Fibroblast of mammary gland (primary cell): Measurements from ENCODE around the gene ACSS1.

Experiments
- DNase-seq: peaks from one replicate; pipeline ENCODE4 v3.0.0-alpha.2; 2010; ENCODE audit warnings: low read depth
- H3K4me3 ChIP-seq: 2 replicates; pipeline ENCODE4 v1.5.1; 2011; ENCODE audit warnings: low read depth, mild to moderate bottlenecking, low read length, moderate library complexity; ENCODE audit not compliant: control insufficient read depth
- TF ChIP-seq, protein P1 (sequence below): conservative IDR thresholded peaks from 2 replicates; pipeline ENCODE4 v1.5.1; 2011; ENCODE audit warnings: low read depth, low read length, inconsistent platforms; ENCODE audit not compliant: control insufficient read depth, insufficient read depth

Gene ACSS1

DNA sequence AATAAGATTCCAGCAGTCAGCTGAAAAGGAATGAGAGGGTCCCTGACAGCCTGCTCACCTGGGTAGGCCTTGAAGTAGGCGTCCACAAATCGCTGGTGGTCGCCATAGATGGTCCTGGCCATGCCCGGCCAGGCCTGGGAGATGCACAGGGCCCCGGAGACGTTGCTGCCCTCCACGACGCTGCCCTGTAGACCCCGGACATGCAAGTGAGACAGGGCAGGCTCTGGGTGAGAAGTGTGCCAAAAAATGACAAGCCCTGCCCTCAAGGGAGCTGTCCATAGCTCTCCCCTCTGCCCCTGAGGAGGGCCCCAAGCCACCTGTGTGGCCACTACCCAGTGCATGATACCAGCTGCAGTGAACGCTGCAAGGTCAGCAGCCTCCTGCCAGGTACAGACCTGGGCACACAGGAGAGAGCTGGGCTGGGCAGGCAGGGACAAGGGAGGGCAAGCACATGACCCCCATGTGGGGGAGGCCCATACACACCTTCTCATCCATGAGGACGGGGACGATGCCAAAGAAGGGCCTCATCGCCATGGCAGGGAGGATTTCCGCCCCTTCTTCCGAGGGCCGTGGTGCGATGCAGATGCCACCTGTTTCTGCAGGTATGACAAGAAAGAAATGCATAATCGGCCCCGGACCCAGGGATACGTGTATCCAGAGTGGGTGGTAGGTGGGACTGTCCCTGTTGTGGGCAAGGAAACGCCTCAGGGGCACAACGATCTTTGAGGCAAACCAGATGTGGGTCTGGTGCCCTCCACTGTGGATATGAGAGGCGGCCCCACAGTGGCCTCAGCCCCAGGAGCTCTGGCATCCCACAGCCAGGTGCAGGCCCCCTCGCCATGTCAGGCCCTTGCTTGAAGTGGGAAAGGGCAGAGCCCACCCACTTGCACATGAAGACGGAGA lies 44.2 kb downstream of the ACSS1 start:
- TF ChIP-seq, protein P1, sequence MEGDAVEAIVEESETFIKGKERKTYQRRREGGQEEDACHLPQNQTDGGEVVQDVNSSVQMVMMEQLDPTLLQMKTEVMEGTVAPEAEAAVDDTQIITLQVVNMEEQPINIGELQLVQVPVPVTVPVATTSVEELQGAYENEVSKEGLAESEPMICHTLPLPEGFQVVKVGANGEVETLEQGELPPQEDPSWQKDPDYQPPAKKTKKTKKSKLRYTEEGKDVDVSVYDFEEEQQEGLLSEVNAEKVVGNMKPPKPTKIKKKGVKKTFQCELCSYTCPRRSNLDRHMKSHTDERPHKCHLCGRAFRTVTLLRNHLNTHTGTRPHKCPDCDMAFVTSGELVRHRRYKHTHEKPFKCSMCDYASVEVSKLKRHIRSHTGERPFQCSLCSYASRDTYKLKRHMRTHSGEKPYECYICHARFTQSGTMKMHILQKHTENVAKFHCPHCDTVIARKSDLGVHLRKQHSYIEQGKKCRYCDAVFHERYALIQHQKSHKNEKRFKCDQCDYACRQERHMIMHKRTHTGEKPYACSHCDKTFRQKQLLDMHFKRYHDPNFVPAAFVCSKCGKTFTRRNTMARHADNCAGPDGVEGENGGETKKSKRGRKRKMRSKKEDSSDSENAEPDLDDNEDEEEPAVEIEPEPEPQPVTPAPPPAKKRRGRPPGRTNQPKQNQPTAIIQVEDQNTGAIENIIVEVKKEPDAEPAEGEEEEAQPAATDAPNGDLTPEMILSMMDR, result no peak
- no peak for DNase-seq
- H3K4me3 ChIP-seq, result no peak overlapping the region

DNA sequence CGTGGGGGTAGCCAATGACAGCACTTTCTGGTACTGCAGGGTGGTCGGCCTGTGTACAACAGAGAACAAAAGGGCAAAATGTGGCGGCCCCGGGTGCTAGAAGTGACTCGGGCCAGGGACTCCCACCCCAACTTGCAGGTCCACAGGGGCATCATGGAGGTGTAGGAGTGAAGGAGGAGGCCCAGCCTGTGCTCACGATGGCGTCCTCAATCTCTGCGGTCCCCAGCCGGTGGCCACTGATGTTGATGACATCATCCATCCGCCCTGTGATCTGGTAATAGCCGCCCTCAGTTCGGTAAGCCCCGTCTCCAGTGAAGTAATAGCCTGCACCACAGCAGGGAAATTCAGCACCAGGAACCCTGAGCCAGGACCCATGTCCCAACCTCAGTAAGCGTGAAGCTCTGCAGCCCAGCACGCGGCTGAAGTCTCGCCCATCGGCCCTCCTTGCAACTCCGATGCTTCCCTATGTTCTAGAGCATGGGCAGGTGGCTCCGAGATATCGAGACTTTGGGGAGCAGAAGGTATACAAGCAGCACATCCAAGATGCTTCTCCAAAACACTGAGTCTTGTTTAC lies 45.2 kb downstream of the ACSS1 start:
- DNase-seq, result no peak
- TF ChIP-seq, protein P1, result no peak
- H3K4me3 ChIP-seq, result no peak overlapping the region

DNA sequence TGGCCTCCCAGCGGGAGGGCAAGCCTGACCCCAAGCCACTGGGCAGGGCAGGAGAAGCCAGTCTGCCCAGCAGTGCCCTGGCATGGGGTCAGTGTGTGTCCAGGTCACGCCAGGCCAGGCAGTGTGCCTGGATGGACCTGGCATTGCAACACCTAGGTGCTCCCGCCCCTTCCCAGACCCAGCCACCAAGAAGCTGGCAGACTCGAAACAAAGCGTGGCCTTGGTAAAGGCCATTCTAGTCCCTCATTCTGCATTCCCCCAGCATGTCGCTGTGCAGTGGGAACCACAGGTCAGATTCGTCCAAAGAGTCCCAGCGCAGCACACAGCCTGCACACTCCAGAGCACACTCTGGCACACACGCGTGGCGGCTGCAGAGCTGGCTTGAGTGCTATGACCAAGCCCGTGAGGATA lies 46.1 kb downstream of the ACSS1 start:
- TF ChIP-seq, protein P1, result no peak
- H3K4me3 ChIP-seq, result no peak overlapping the region
- DNase-seq, result no peak

DNA sequence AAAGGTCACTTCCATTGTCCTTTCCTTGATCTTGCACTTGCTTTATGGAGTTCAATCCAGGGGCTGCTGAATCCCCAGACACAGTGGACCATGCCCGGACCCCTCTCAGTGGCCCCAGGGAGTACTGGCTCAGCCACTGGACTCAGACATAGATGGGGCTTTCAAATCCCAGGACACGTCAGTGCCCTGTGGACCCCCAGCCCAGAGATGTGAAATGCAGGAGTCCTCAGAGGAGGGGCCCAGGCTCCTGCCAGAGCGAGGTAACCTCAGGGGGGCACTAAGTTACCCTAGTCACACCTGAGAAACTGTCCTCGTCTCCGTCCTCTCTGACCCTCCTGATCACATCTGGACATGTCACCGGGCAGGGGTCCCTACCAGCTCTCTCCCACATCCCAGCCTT lies 46.7 kb downstream of the ACSS1 start:
- DNase-seq, result no peak
- H3K4me3 ChIP-seq, result no peak overlapping the region
- TF ChIP-seq, protein P1, result no peak

DNA sequence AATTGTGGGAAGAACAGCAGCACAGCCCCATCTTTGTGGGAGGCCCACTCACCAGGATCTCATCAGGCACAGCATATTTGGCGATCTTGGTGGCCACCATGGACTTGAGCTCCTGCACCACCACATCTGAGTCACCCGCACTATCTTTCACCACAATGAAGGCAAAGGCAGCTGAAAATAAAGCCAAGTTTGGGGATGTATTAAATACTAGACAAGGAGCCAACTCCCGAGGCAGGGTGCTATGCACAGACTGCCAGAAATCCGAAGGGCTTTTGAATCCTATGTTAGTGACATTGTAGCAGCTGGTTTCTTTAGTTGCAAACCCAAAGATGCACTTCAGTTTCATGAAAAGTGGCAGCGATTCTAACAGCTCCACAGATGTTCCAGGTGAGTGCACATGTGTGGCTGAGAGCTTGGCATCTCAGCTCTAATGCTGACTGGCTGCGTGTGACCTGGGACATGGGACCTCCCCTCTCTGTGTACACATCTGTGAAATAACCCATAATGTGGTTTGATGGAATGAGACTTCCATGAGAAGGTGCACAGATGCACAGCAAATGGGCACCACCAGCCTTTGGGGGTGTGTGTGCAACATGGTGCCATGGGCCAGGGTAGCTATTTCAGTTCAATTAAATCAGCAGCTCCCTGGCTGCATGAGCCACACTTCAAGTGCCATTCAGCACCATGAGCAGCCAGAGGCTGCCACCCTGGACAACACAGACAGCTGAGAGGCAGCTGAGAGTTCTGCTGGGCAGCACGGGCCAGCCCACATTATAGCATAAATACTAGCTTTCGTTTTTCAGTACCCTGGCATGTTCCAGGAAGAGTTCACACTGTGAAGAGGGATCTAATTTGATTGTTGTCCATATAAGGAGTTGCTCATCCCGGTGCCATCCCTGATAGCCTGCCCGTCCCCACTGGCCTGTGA lies 48.5 kb downstream of the ACSS1 start:
- TF ChIP-seq, protein P1, result no peak
- DNase-seq, result no peak
- no peak overlapping the region for H3K4me3 ChIP-seq

GRCh38 chr20:25008388-25009217 lies 49.3 kb downstream of the ACSS1 start:
- no peak for DNase-seq
- no peak overlapping the region for H3K4me3 ChIP-seq
- TF ChIP-seq, protein P1, result no peak
